Measurements from ENCODE around the gene TMC1. TPM values are rescaled to one million over a fixed set of nuclear protein-coding genes. Genes with fewer than 3 reads are reported as not detected.

The TMC1 gene
- total and polyA plus RNA-seq, 2 of the 8 experiments (the other 6 are each of a cell fraction or from before 2014, with no cell fraction given), result 0.95 to 0.98 TPM

GRCh38 chr9:72667181-72667580 lies 145.8 kb downstream of the TMC1 start:
- Histone ChIP-seq H4K20me1 (replicated peaks in 1 of 2; ENCODE audit: control insufficient read depth in 1 of 2, insufficient read depth in 2 of 2, low read length in 2 of 2) (no peaks in the 10 kb centered on the region), H3K56ac (replicated peaks; ENCODE audit: insufficient read length, low read depth, low read length) (no peak overlapping the region), H4K8ac (ENCODE audit: extremely low read depth, insufficient read depth, low read length) (no peak overlapping the region), H3K79me2 (ENCODE audit: control insufficient read depth in 1 of 2, insufficient read depth in 2 of 2, low read length in 2 of 2) (no peaks in the 10 kb centered on the region), H2BK15ac (ENCODE audit: low read length) (no peak overlapping the region), H3K79me1 (ENCODE audit: low read depth, low read length) (no peaks in the 10 kb centered on the region), H2BK20ac (ENCODE audit: low read length) (no peak overlapping the region), H3K27ac (ENCODE audit: low read depth, low read length) (no peak overlapping the region), H3K4me1 (replicated peaks in 1 of 4; ENCODE audit: control insufficient read depth in 3 of 4, insufficient read depth in 4 of 4, low read length in 3 of 4) (no peaks in the 10 kb centered on the region), H3K18ac (ENCODE audit: extremely low read depth, low read length) (no peak overlapping the region), H2AK5ac (ENCODE audit: low read depth, low read length) (no peak overlapping the region), H4K91ac (replicated peaks; ENCODE audit: insufficient read length, low read length) (no peak overlapping the region), H3K4me3 (ENCODE audit: extremely low read depth in 1 of 4, insufficient read depth in 2 of 4, low read depth in 3 of 4, low read length in 4 of 4) (no peak overlapping the region), H3K9ac (replicated peaks in 1 of 4; ENCODE audit: extremely low read depth in 1 of 4, low read depth in 3 of 4, low read length in 3 of 4) (no peak overlapping the region), H3K27me3 (replicated peaks in 1 of 4; ENCODE audit: control insufficient read depth in 3 of 4, extremely low read depth in 1 of 4, insufficient read depth in 3 of 4, low read length in 3 of 4) (no peaks in the 10 kb centered on the region), H3K36me3 (ENCODE audit: control insufficient read depth in 2 of 4, insufficient read depth in 4 of 4, low read length in 3 of 4) (no peaks in the 10 kb centered on the region; a peak in 1 of 8 replicates), H4K5ac (ENCODE audit: insufficient read length, low read depth, low read length) (no peak overlapping the region), H2BK12ac (ENCODE audit: low read depth, low read length) (no peak overlapping the region), H3K14ac (ENCODE audit: insufficient read length) (no peak overlapping the region), H2BK120ac (replicated peaks; ENCODE audit: low read depth, low read length) (peak overlapping the region; percentile 36), H3K23me2 (ENCODE audit: low read depth, low read length) (no peaks in the 10 kb centered on the region), H3K23ac (ENCODE audit: insufficient read length) (no peak overlapping the region), H3K9me3 (ENCODE audit: insufficient read depth in 2 of 2, low read depth in 1 of 2, low read length in 1 of 2) (0 out of 4 replicates have a peak, but pooled peaks cover 0 to 7% of the 10 kb centered on the region in 2 experiments), H3K4me2 (ENCODE audit: insufficient read depth in 1 of 2, low read depth in 2 of 2, low read length in 2 of 2) (no peak overlapping the region), H2BK5ac (ENCODE audit: low read depth, low read length) (no peak overlapping the region), H2AFZ (ENCODE audit: low read length) (peak overlapping the region; percentile 5; the same call in 1 of the 2 replicates), H3K4ac (replicated peaks; ENCODE audit: insufficient read length, low read depth, low read length) (no peak overlapping the region)
- POLR2A ChIA-PET (ENCODE audit: partially characterized antibody), result no interaction called here
- no peak for FAIRE-seq
- CTCF ChIA-PET (ENCODE audit: partially characterized antibody), result no interaction called here
- 66% methylated on average over 2 of the region's 2 CpGs; no CpG with 5 or more reads in 1 of the 2 experiments for WGBS, 2 experiments (ENCODE audit: extremely low coverage in 1 of 2, insufficient coverage in 1 of 2, insufficient read length in 1 of 2, insufficient replicate concordance in 2 of 2, low coverage in 1 of 2, low lambda C conversion rate in 2 of 2, missing lambda C conversion rate in 1 of 2)
- no peak for DNase-seq (ENCODE audit: low read depth in 1 of 2, low spot score in 2 of 2)
- TF ChIP-seq RAD21 (IDR thresholded peaks at IDR 0.05 in 1 of 2, conservative IDR thresholded peaks at IDR 0.05 in 1 of 2; ENCODE audit: low read depth in 2 of 2, low read length in 2 of 2) (no peak), CTBP2 (IDR thresholded peaks at IDR 0.05; ENCODE audit: borderline replicate concordance, insufficient read depth, insufficient read length, low read length) (no peak), CEBPB (IDR thresholded peaks at IDR 0.05; ENCODE audit: low read depth, low read length) (no peak), KDM4A (IDR thresholded peaks at IDR 0.05; ENCODE audit: low read depth, low read length, severe bottlenecking) (no peak), MAX (IDR thresholded peaks at IDR 0.05) (no peak), TAF7 (optimal IDR thresholded peaks at IDR 0.05; ENCODE audit: borderline replicate concordance, low read depth, low read length) (no peak), POLR2A (IDR thresholded peaks at IDR 0.05; ENCODE audit: control extremely low read depth in 1 of 2, low read depth in 2 of 2, low read length in 2 of 2) (no peak), TBP (IDR thresholded peaks at IDR 0.05; ENCODE audit: low read depth, low read length) (no peak), SRF (IDR thresholded peaks at IDR 0.05; ENCODE audit: low read depth, low read length) (no peak), CHD2 (IDR thresholded peaks at IDR 0.05; ENCODE audit: low read length) (no peak), SIRT6 (IDR thresholded peaks at IDR 0.05; ENCODE audit: low read length) (no peak), SIX5 (IDR thresholded peaks at IDR 0.05; ENCODE audit: low read depth, low read length) (no peak), RXRA (IDR thresholded peaks at IDR 0.05; ENCODE audit: insufficient read depth, low read depth, low read length) (no peak), TAF1 (IDR thresholded peaks at IDR 0.05; ENCODE audit: low read depth, low read length) (no peak), TEAD4 (IDR thresholded peaks at IDR 0.05; ENCODE audit: low read depth, low read length) (no peak), SP2 (IDR thresholded peaks at IDR 0.05; ENCODE audit: low read length) (no peak)

Measured in H1 (cell line).